Heart left ventricle (tissue), 16 donors: ENCODE results near the gene ALDH4A1. TPM values are rescaled to one million over a fixed set of nuclear protein-coding genes. Genes with fewer than 3 reads are reported as not detected.
A peak's percentile ranks its signal among the peaks of the same experiment; 100 is the strongest.

Experiments
- ATAC-seq, 4 donors: fragments of 200-7000 bp; cut with Tn5 transposase; one replicate each; pipeline ENCODE4 v1.9.1; 2020 to 2022; ENCODE audit warnings: moderate library complexity in 4 of 4, mild to moderate bottlenecking in 3 of 4, moderate number of reproducible peaks in 1 of 4
- DNase-seq, 5 donors: peaks; one replicate each; pipeline ENCODE4 v3.0.0-alpha.2; 2020
- H3K27ac ChIP-seq, 12 donors: fragments of 200-600 bp; sonication (generic) in 4 of 12; one replicate each; pipeline versions ENCODE4 v1.5.0 to v1.8.0; 2016 to 2022; ENCODE audit warnings: mild to moderate bottlenecking in 2 of 12
- H3K27me3 ChIP-seq, 9 donors: fragments of 200-600 bp; sonication (generic) in 2 of 9; one replicate each; pipeline versions ENCODE4 v1.5.1 to v1.8.0; 2016 to 2022; ENCODE audit warnings: mild to moderate bottlenecking in 3 of 9
- H3K36me3 ChIP-seq, 9 donors: fragments of 200-600 bp; sonication (generic) in 2 of 9; one replicate each; pipeline versions ENCODE4 v1.5.0 to v1.8.0; 2018 to 2022; ENCODE audit warnings: mild to moderate bottlenecking in 2 of 9
- H3K4me1 ChIP-seq, 12 donors: fragments of 200-600 bp; sonication (generic) in 4 of 12; one replicate each; pipeline versions ENCODE4 v1.5.0 to v1.8.0; 2016 to 2022; ENCODE audit warnings: mild to moderate bottlenecking in 3 of 12
- H3K4me3 ChIP-seq, 12 donors: fragments of 200-600 bp; sonication (generic) in 4 of 12; one replicate each; pipeline versions ENCODE4 v1.5.0 to v1.8.0; 2017 to 2022; ENCODE audit warnings: mild to moderate bottlenecking in 9 of 12, moderate library complexity in 4 of 12
- H3K9me3 ChIP-seq, 12 donors: fragments of 200-600 bp; sonication (generic) in 4 of 12; one replicate each; pipeline versions ENCODE4 v1.5.0 to v1.8.0; 2016 to 2022; ENCODE audit warnings: mild to moderate bottlenecking in 1 of 12
- POLR2A ChIP-seq, 2 donors: fragments of 450-650 bp; IDR thresholded peaks; one replicate each; pipeline ENCODE4 v1.6.1; 2017; ENCODE audit warnings: antibody characterized with exemption in 2 of 2, mild to moderate bottlenecking in 2 of 2, moderate library complexity in 2 of 2
- WGBS, 4 donors: extraction: QIAGEN DNeasy Blood & Tissue Kit in 2 of 4; methylation state at CpG; one replicate each; pipeline versions ENCODE4 v1.1.5 to v1.1.7; 2013 to 2018; 5-methylcytosine and 5-hydroxymethylcytosine counted together
- intact Hi-C, 10 donors: fragments of 100-400 bp; cut with DNase I; formaldehyde crosslinking; loops; one replicate each; pipeline versions ENCODE4 v1.11.1 to v1.14.2; 2022
- long read RNA-seq, 3 donors: library from polyadenylated mRNA; unstranded; transcript quantifications; one replicate each; pipeline ENCODE4 v2.0.0, GENCODE V29; 2020 to 2021
- polyA plus RNA-seq, 2 donors: library from polyadenylated mRNA; stranded (reverse); fragments of 200-250 nt; gene quantifications; one replicate each; pipeline ENCODE4 v1.2.3, GENCODE V29; 2013
- total RNA-seq, 9 donors: library from RNA; depleted of rRNA in 2 of 9; stranded (reverse); fragments of >200 nt in 2 of 9; fragmentation: NEBNext Ultra II Directional in 3 of 9; extraction: Animal tissue kit (Norgen Biotek cat#: 25700) in 3 of 9; gene quantifications; one replicate each; pipeline versions ENCODE4 v1.1.0 to v1.2.4, GENCODE V29; 2016 to 2023
- TF ChIP-seq, protein P1 (sequence below), 12 donors: fragments of 200-600 bp; sonication (generic) in 4 of 12; IDR thresholded peaks; one replicate each; pipeline versions ENCODE4 v1.5.0 to v1.8.0; 2018 to 2022; ENCODE audit warnings: antibody characterized with exemption in 12 of 12, mild to moderate bottlenecking in 5 of 12
- donor health status: ischemic (EF 13 %, LVEDD 7.1; RV severe dilation, severe dysfunction).
- donor health status: healthy with polysubstance abuse.
- donor health status: DM: no; HTN: yes; CAD: no.
- donor health status: DM: no; HTN: no; CAD: no.
- donor health status: ischemic (EF 25% LVEDD 6.9; RV normal size, moderate dysfunction).
- donor health status: ischemic (EF 25% LVEDD 5.7; RV mildly dilated, moderate dysfunction).
- donor health status: healthy.
- donor health status: DM: yes; HTN: yes; CAD: no.
- donor health status: ischemic (EF 35%, LVEDD 5.7; RV mildly dilated, moderate dysfunction).
- donor health status: nonischemic (EF 11% LVEDD 7.7; RV severe dilation, severe dysfunction).
- donor health status: DM: yes; HTN: yes; CAD: no.
- donor health status: PGD.
- donor health status: ischemic (EF 29% LVEDD 5.4; RV normal size, mild dysfunction).
- donor health status: nonischemic (EF 23%, LVEDD 6.1; RV moderate dilation, normal function).

Gene ALDH4A1, protein sequence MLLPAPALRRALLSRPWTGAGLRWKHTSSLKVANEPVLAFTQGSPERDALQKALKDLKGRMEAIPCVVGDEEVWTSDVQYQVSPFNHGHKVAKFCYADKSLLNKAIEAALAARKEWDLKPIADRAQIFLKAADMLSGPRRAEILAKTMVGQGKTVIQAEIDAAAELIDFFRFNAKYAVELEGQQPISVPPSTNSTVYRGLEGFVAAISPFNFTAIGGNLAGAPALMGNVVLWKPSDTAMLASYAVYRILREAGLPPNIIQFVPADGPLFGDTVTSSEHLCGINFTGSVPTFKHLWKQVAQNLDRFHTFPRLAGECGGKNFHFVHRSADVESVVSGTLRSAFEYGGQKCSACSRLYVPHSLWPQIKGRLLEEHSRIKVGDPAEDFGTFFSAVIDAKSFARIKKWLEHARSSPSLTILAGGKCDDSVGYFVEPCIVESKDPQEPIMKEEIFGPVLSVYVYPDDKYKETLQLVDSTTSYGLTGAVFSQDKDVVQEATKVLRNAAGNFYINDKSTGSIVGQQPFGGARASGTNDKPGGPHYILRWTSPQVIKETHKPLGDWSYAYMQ
- total RNA-seq: 10 to 100 TPM; 20.8 to 57.6 (median 30.6) TPM
- polyA plus RNA-seq: 10 to 100 TPM; 22.0 to 33.3 TPM
- long read RNA-seq, donor 1, transcript ALDH4A1-202 (15 exons, 3,363 nt): major isoform, 14 of 53 reads
- long read RNA-seq, donor 1, partial matches to known transcripts: 31 of 53 reads
- long read RNA-seq, donor 1, other reads (novel, unspliced or antisense): 4 of 53 reads
- long read RNA-seq, donor 2, transcript ALDH4A1-202 (15 exons, 3,363 nt): major isoform, 87 of 137 reads
- long read RNA-seq, donor 2, transcript ALDH4A1-201 (16 exons, 2,124 nt): minor isoform, 6 of 137 reads
- long read RNA-seq, donor 2, partial matches to known transcripts: 34 of 137 reads
- long read RNA-seq, donor 2, other reads (novel, unspliced or antisense): 10 of 137 reads
- long read RNA-seq, donor 3, partial matches to known transcripts: 23 of 30 reads
- long read RNA-seq, donor 3, other reads (novel, unspliced or antisense): 2 of 30 reads

GRCh38 chr1:18902523-18903290 is at the start of gene ALDH4A1:
TSS of gene ALDH4A1 (minus strand) at chr1:18902555. CDS start at chr1:18902523, 32 bp downstream.
- Histone ChIP-seq H3K27ac (peak within 1 kb of the TSS; percentile 74 to 95 (median 92)), H3K4me1 (peaks cover 0 to 38% (median 24%) of the 10 kb centered on the region in 12 donors), H3K9me3 (no peaks in the 10 kb centered on the region), H3K4me3 (peak within 1 kb of the TSS; percentile 60 to 97 (median 85)), H3K36me3 (peaks cover 0 to 3% (median 0%) of the 10 kb centered on the region in 9 donors), H3K27me3 (no peaks in the 10 kb centered on the region)
- peak; percentile 97 to 98 (median 97) for ATAC-seq
- WGBS, 4 donors: 0 to 1% (median 0%) methylated on average over 50 to 55 of the region's 55 CpGs
- TF ChIP-seq, protein P1, sequence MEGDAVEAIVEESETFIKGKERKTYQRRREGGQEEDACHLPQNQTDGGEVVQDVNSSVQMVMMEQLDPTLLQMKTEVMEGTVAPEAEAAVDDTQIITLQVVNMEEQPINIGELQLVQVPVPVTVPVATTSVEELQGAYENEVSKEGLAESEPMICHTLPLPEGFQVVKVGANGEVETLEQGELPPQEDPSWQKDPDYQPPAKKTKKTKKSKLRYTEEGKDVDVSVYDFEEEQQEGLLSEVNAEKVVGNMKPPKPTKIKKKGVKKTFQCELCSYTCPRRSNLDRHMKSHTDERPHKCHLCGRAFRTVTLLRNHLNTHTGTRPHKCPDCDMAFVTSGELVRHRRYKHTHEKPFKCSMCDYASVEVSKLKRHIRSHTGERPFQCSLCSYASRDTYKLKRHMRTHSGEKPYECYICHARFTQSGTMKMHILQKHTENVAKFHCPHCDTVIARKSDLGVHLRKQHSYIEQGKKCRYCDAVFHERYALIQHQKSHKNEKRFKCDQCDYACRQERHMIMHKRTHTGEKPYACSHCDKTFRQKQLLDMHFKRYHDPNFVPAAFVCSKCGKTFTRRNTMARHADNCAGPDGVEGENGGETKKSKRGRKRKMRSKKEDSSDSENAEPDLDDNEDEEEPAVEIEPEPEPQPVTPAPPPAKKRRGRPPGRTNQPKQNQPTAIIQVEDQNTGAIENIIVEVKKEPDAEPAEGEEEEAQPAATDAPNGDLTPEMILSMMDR (IDR thresholded peaks at IDR 0.05): peak in 2 of 12 donors; percentile 13 to 28
- peak in 1 of 2 donors; percentile 58 for TF ChIP-seq POLR2A (IDR thresholded peaks at IDR 0.05)
- peak; percentile 98 to 99 (median 98) for DNase-seq
- intact Hi-C loops: loop anchor here in 6 of 10 donors (2.0 to 10.0 kb wide), 6 partner anchors 52 to 412 kb away; partner anchors contain the start of genes AKR7A2 (in 1 of the 6), IFFO2 (in 1 of the 6) and SLC66A1 (in 1 of the 6)

DNA sequence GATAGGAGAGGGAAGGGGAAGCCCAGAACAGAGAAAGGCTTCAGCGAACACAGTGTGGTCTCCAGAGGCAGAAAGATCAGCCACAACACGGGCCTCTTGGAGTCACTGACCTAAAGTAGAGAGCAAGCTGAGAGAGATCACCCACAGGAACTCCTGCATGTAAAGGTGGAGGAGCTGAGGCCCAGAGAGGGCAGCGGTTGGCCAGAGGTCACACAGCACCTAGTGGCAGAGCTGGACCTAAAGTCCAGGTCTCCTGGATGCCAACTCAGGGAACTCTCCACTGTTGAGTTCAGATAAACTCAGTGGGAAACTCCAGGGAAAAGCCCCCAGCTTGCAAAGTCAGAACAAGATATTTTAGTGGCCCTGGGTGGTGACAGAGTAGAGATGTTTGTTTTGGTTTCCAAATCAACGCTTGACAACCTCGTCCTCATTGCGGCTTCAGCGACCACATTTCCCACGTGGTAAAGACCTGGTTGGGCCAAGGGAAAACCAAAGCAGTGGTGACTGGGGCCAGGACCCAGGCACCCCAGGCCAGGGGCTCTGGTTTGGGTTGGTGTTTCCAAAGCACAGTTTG is 49.5 kb upstream of the ALDH4A1 start:
- no peaks in the 10 kb centered on the region for H3K9me3 ChIP-seq
- TF ChIP-seq, protein P1 (IDR thresholded peaks at IDR 0.05): no peak
- TF ChIP-seq POLR2A (IDR thresholded peaks at IDR 0.05): no peak
- no peaks in the 10 kb centered on the region for H3K27me3 ChIP-seq
- peak overlapping the region in 1 of 12 donors; percentile 56 for H3K4me3 ChIP-seq
- H3K4me1 ChIP-seq: peaks cover 0 to 76% (median 64%) of the 10 kb centered on the region in 12 donors
- H3K36me3 ChIP-seq: no peaks in the 10 kb centered on the region
- intact Hi-C loops: loop anchor here in 6 of 10 donors (2.0 to 10.0 kb wide), 6 partner anchors 29 to 103 kb away; partner anchors contain the start of gene ALDH4A1 (in 1 of the 6)
- ATAC-seq (no peak), DNase-seq (no peak)
- WGBS, 4 donors: 38 to 50% (median 49%) methylated on average over 7 to 8 of the region's 8 CpGs
- H3K27ac ChIP-seq: peak overlapping the region in 11 of 12 donors; percentile 14 to 96 (median 88)

- Histone ChIP-seq H3K4me1 (peaks cover 0 to 80% (median 63%) of the 10 kb centered on the region in 12 donors), H3K9me3 (no peaks in the 10 kb centered on the region), H3K27me3 (no peaks in the 10 kb centered on the region), H3K27ac (peak overlapping the region; percentile 14 to 96 (median 88)), H3K4me3 (peak overlapping the region in 5 of 12 donors; percentile 41 to 61 (median 54)), H3K36me3 (no peaks in the 10 kb centered on the region)
- intact Hi-C loops: loop anchor here in 6 of 10 donors (2.0 to 10.0 kb wide), 6 partner anchors 29 to 103 kb away; partner anchors contain the start of gene ALDH4A1 (in 1 of the 6)
- no peak for TF ChIP-seq POLR2A (IDR thresholded peaks at IDR 0.05)
- TF ChIP-seq, protein P1 (IDR thresholded peaks at IDR 0.05): no peak
- 62 to 72% (median 67%) methylated on average over 7 to 9 of the region's 9 CpGs for WGBS, 4 donors
- DNase-seq (peak in 3 of 5 donors; percentile 37 to 72 (median 51)), ATAC-seq (no peak)
Measured at GRCh38 chr1:18951416-18951815, 49.1 kb upstream of the ALDH4A1 start.
